ENCODE results near the gene IFITM2. TPM values are rescaled to one million over a fixed set of nuclear protein-coding genes. Genes with fewer than 3 reads are reported as not detected.
"Not testable (repeated sequence)": the region's sequence is repeated elsewhere in the genome, so short reads cannot be mapped to it uniquely, and the experiment has no call there.

IFITM2 gene
- total RNA-seq, 1 donor from 2014 or later = 408 TPM

DNA sequence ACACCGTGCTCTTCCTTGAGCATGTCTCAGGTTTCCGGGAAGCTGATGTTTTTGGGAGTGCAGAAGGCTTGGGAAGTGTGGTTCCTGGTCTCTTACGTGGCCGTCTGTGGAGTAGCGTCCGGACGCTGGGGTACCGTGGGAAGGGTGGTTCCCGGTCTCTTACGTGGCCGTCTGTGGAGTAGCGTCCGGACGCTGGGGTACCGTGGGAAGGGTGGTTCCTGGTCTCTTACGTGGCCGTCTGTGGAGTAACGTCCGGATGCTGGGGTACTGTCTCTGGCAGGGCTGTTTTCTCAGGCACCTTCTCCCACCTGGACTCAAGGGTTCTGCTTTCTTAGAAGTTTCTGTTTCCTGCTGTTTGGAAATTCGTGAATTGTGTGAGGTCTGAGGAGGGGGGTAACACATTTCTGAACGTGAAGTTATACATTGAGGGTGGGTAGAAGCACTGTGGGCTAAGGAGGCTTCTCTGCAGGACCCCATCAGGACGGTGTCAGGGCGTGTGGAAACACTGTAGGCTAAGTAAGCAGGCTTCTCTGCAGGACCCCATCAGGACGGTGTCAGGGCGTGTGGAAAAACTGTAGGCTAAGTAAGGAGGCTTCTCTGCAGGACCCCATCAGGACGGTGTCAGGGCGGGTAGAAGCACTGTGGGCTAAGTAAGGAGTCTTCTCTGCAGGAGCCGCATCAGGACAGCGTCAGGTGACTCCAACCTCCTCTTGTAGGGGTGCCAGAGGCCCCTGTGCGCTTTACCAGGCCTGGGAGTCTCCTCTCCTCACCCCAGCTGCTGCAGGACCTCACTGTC lies 18.4 kb downstream of the IFITM2 start:
- no peak for DNase-seq (ENCODE audit: low spot score)

DNA sequence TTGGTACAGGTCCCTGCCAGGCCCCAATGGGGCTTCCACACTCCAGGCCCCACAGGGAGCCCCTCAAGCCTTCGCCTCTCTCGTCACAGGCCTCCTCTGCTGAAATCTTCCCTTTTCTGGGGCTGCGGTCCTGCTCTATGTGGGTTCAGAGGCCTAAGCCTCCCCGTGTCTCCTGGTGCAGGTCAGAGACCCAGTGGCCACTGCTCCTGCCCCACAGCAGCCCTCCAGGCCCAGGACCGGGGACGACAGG lies 18.9 kb downstream of the IFITM2 start:
- DNase-seq (ENCODE audit: low spot score) = no peak

DNA sequence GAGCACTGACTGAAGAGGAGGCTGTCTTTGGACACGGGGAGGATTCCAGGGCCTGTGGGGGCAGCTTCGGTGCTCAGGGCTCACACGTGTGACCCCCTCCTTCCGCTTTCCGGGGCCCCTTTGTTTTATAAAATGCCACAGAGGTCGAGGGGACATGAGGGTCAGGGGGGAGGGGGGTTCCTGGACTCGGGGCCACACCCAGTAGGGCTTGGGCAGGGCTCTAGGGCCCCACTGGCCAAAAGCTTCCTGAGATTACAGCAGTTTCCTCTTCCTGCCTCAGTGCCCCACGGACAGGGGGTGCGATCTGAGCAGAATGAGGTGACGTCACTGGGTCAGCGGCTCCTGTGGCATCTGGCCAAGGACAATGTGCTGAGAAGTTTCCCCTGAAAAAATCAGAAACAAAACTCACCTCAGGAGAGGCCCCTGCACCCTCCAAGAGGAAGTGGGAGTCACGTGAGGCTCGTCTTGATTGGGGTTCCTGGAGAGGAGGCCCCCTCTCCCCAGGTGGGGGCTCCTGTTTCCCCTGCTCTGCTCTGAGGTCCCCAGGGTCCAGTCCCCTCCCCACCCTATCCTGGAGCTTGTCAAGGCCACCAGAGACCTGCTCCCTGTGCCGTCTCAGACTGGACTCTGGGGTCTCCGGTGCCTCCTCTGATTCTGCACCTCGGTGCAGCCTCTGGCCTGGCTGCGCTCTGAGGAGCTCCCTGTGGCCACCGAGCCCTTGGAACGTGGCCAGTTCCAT lies 19.4 kb downstream of the IFITM2 start:
- DNase-seq (ENCODE audit: low spot score) = peak; percentile 89

DNA sequence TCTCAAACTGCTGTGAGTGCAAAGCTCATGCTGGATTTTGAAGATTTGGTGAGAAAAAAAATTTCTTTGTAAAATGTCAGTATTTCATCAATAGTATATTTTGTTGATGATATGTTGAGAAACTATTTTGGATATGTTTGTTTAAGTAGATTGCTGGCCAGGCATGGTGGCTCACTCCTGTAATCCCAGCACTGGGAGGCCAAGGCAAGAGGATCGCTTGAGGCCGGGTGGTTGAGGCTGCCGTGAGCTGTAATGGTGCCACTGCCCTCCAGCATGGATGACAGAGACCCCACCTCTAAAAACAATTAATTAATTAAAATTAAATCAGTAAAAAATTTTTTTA lies 19.9 kb downstream of the IFITM2 start:
- no peak for DNase-seq (ENCODE audit: low spot score)

DNA sequence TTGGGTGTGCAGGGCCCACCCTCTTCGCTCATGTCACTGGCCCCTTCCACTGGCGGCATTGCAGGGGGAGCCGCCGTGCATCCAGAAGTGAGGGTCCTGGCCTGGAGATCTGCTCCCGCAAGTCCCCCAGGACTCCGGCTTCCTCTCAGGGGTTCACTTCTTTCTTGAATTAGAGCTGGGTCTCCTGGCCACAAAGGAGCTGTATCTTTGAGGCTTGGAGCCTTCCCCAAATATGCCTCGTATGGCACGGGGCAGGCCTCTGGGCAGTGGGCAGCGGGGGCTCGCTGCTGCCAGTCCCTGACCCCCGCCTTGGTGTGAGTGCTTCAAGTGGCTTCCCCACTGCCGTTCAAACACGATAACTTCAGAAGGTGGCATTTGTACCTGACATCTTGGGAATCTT lies 20.4 kb downstream of the IFITM2 start:
- no peak for DNase-seq (ENCODE audit: low spot score)

DNA sequence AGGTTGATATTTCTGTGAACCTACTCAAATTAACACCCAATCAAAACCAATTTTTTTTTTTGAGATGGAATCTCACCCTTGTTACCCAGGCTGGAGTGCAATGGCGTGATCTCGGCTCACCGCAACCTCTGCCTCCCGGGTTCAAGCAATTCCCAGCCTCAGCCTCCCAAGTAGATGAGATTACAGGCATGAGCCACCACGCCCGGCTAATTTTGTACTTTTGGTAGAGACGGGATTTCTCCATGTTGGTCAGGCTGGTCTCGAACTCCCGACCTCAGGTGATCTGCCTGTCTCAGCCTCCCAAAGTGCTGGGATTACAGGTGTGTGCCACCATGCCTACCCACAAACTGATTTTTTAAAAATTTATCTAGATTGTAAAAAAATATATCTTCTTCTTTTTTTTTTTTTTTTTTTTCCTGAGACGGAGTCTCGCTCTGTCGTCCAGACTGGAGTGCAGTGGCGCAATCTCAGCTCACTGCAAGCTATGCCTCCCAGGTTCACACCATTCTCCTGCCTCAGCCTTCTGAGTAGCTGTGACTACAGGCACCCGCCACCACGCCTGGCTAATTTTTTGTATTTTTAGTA lies 21.0 kb downstream of the IFITM2 start:
- DNase-seq (ENCODE audit: low spot score) = not testable (repeated sequence)

DNA sequence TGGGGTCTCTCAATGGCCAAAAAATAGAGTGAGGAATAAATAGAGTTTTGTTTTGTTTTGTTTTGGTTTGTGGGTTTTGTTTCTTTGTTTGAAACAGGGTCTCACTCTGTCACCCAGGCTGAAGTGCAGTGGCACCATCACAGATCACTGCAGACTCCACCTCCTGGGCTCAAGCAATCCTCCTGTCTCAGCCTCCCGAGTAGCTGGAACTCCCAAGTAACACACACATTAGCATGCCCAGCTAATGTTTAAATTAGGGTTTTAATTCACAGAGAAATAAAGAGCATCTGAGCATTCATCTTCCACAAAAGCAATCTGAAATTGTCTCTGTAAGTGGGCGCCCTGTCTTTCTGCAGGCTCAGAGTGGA lies 22.3 kb downstream of the IFITM2 start:
- no peak for DNase-seq (ENCODE audit: low spot score)

DNA sequence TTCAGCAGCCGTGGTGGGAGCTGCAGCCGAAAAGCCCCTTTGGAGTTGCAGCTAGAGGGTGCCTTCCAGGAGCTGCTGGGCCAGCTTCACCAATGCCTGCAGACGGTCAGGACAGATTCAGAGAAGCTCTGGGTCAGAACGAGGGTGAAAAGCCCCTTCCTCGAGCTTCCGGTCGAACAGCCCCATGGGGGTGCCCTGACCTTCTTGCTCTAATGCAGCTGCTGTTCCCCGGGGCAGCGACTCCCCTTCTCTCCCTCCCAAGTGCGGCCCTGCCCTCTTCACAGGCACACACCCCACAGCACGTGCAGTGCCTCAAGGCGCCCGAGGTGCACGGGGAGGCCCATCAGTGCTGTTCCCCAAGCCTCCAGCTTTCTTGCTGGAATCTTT lies 22.7 kb downstream of the IFITM2 start:
- DNase-seq (ENCODE audit: low spot score) = no peak

DNA sequence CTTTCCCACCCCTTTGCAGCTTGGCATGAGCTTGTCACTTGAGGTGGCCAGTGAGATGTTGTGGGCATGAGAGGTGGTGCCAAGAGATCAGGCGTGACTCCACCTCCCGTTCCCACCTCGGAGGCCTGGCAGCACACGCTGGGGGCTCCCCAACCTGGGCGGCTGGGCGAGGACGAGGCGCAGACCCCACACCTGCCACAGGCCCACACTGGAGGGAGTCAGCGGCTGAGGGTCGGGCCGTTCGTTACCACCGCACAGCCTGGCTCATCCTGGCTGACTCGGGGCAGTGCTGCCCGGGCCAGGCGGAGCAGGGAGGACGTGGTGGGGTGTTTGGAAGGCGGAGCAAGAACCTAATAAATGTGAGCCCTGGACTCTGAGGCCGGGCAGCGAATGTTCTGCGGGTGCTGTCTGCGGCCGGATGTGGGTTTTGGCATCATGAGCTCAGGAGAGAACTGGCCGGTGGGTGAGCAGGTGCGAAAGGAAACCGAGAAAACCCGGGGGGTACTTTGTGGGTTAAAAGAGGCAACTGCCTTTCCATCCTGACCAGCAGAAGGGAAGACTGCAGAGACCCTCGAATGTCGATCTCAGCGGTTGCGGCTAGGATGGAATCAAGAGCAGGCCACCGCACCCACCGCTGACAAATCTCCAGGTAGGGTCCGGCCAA lies 23.2 kb downstream of the IFITM2 start:
- no peak for DNase-seq (ENCODE audit: low spot score)

DNA sequence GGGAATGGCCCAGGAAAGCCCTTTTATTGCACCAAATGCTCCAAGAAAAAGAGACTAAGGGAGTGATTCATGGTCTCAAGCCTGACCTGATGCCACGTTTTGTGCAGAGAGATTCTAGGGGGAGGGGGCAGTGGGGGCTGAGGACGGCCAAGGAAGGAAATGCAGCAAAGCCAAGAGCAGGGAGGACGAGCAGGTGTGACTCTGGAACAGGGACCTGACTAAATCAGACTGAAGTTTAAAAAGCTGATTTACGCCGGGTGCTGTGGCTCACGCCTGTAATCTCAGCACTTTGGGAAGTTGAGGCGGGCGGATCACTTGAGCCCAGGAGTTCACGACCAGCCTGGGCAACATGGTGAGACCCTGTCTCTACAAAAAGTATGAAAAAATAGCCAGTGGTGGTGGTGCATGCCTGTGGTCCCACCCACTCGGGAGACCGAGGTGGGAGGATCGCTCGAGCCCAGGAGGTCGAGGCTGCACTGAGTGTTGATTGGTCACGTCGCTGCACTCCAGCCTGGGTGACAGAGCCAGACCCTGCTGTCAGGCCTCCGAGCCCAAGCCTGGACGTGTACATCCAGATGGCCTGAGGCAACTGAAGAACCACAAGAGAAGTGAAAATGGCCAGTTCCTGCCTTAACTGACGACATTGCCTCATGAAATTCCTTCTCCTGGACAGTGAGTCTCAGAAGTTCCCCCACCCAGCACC lies 23.9 kb downstream of the IFITM2 start:
- no peak for DNase-seq (ENCODE audit: low spot score)

DNA sequence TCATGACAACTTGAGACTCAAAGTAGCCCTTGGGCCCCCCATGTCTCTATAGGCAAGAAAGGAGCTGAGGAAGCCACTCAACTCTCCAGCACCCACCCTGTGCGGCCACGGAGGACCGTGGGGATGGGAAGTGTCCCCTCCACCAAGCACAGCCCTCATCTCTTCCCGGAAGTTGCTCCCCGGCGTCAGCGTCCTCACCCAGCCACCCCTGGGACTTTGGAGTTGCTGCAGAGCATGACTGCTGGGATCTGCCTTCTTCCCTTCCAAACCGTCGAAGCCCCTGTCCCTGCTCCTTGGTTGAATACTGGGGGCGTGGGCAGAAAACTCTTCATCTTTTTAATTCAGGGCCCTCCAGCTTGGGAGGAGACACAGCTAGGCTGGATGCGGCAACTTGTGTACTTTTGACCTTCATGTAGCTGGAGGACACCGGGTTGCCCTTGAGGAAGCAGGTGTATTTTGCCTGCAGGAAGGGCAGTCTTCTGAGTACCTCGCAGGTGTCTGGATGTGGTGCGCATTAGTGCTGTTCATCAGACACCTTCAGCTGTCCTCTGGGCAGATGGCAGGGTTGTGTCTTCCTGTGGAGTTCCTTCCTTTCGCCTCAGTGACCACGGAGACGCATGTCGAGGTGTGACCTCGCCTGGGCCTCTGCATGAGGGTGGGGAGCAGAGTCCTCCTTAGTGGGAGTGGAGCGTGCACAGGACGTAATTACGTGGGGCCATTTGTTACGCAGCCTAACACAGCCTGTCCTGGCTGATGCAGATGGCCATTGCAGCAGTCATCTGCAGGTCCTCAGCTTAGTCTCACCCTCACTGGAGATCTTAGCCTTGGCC lies 25.2 kb downstream of the IFITM2 start:
- DNase-seq (ENCODE audit: low spot score) = no peak

DNA sequence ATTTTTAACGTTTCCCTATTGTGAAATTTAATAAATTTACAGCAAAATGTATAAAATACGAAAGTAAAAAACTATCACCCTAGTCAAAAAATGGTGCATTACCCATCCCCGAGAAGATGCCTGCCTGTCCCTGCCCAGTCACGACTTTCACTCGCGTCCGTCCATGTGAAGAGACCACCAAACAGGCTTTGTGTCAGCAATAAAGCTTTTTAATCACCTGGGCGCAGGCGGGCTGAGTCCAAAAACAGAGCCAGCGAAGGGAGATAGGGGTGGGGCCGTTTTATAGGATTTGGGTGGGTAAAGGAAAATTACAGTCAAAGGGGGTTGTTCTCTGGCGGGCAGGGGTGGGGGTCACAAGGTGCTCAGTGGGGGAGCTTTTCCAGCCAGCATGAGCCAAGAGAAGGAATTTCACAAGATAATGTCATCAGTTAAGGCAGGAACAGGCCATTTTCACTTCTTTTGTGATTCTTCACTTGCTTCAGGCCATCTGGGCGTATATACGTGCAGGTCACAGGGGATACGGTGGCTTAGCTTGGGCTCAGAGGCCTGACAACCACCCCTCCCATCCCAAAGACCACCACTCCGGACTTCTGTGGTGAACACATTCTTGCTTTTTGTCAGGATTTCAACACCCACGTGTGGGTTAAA lies 26.1 kb downstream of the IFITM2 start:
- not testable (repeated sequence) for DNase-seq (ENCODE audit: low spot score)

DNA sequence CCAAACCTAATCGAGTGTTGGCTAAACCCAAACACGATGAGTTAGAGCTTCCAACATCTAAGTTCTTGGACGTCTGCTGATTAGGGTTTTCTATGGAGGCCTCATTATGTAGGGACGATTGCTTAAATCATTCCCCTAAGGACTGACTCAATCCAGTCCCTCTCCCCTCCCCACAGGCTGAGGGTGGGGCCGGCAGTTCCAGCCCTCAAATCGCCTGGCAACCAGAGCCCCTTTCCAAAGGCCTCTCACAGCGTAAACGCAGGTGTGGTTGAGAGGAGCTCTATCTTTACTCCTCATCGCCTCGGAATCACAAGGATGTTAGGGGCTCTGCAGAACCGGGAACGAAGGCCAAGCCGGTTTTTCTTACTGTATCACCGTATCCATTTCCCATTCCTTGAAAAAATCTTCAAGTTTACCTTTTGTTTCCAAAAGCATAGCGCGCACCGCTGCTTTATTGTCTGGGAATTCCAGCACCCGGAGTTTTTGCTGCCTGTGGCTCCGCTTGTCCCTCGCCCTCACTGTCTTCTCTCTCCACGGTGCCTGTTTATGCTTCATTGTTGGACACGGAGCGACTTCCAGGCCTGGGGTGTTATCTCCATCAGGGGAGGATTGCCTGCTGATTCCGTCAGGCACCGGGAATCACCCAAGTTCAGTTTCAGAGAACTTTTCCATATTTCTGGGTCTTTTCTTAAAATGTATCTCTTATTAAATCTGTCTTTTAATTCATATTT lies 26.8 kb downstream of the IFITM2 start:
- no peak for DNase-seq (ENCODE audit: low spot score)

DNA sequence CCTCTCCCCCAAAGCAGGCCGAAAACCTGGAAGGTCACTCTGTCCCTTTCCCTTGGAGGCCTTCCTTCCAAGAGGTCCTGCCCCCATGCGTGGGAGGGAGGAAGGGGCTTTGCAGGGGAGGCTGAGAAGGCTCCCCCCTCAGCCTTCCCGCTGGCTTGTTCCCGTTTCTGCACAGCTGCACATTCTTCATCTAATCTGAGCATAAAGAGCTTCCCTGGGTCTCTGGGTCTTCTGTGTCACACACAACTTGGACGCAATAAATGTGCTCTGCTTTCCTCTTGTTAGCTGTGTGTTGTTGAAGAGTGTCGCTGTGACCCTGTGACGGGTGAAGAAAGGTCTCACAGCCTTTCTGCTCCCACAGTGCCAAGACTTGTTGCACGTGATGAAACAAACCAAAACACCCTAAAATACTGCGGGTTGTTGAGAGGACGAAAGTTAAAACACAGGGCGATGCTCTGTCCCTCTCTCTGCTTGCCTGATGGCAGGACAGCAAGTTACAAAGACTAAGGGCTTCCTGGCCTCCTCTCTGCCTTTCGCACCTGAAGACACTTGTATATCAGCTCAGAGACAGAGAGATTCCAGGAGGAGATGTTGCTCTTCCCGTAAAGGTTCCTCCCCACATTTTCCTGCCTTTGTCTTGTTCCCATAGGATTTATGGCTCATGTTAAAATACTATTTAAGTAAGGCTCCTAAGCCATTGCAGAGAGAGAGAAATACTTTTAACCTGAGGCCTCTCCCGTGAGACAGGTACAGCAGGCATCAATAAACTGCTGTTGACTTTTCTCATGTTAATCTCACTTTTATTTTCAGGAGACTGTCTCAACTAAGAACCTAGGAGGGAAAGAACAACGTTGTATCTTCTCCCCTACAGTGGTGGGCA lies 28.4 kb downstream of the IFITM2 start:
- no peak for DNase-seq (ENCODE audit: low spot score)

DNA sequence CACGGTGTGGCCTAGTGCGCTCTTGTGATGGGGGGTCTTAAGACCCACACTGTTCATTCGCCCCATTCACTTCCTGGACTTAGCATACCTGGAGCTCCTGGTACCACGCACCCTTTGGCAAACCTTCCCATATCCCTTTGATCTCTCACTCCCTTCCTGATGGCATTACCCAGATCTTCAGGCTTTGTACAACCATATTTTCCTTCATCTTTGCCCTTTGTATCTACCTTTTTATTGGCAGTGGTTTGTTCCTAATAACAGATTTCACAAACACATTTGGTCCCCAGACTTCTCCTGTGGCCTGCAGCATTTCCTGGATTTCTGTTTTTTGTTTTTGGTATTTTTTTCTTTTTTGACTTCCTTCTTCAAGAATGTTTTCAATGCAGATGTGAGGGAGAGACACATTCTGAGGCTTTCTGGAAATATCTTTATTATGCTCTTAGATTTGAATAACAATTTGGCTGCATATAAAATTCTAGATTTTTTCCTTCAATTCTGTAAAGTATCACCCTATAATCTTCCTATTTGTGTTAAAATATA lies 29.1 kb downstream of the IFITM2 start:
- DNase-seq (ENCODE audit: low spot score) = no peak

DNA sequence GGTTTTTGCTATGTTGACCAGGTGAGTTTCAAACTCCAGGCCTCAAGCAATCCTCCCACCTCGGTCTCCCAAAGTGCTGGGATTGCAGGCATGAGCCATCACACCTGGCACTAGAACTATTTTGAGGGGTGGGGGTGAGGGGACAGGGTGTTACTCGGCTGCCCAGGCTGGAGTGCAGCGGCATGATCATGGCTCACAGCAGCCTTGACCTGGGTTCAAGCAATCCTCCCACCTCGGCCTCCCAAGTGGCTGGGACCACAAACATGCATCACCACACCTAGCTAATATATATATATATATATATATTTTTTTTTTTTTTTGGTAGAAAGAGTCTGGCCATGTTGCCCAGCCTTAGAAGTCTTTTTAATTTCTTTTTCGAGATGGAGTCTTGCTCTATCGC lies 30.1 kb downstream of the IFITM2 start:
- DNase-seq (ENCODE audit: low spot score) = no peak

DNA sequence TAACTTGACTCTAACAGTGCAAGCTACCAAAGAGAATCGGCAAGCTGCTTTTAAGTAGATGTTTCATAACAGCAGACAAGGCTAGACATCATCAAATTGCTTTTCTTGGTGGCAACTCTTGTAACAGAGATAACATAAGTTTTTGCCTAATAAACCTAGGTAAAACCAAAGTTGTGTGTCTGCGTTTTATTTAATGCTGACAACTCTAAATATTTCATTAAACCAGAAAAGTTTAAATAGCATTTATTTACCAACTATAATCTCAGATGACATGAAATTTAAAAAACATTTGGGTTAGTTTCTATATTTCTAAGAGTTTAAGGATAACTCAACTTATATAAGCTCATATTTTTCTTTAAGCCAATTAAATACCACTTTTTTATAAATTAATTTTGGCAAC lies 32.3 kb downstream of the IFITM2 start:
- no peak for DNase-seq (ENCODE audit: low spot score)

DNA sequence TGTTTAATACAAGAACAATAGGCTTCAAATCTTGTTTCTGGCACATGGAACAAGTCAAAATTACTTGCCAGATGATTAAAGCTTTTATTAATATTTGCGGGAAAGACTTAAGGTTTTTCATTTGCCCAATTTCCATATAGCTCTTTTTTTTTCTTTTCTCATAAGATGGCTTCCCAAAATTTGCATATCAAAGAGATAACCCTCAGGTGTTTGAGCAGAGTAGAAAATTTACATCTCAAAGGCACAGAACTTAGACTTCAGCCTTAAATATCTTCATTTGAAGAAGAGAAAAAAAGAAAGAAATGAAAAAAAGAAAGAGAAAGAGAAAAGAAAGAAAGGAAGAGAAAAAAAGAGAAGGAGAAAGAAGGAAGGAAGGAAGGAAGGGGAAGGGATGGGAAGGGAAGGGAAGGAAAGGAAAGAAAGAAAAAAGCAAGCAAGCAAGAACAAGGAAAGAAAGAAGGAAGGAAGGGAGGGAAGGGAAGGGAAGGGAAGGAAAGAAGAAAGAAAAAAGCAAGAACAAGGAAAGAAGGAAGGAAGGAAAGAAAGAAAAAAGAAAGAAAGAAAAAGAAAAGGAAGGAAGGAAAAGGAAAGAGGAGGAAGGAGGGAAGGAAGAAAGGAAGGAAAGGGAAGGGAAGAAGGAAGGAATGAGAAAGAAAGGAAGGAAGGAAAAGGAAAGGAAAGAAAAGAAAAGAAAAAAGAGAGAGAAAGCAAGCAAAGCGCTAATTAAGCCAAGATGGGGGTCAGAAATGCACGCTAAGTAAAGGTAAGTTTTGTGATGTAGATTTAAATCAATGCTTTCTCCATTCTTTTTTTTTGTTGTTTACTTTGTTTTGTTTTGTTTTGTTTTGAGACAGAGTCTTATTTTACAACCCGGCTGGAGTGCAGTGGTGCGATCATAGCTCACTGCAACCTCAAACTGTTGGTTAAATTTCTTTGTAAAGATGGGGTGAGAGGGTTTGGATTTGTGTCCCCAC lies 33.2 kb downstream of the IFITM2 start:
- no peak for DNase-seq (ENCODE audit: low spot score)

Measured in ureter (tissue), 1 donor.